Activated CD4-positive, alpha-beta T cell treated with anti-CD3 and anti-CD28 coated beads for 48 hours (primary cell): ENCODE results near the gene ATF6B.

ENCODE experiments used
- DNase-seq: peaks from one replicate; pipeline ENCODE4 v3.0.0-alpha.2; 2020

The ATF6B gene

GRCh38 chr6:32129297-32130088, 1.4 kb upstream of the ATF6B start:
- DNase-seq: no peak

GRCh38 chr6:32128751-32129296, 778 bp upstream of the ATF6B start:
- DNase-seq: no peak

GRCh38 chr6:32127409-32127716, 683 bp downstream of the ATF6B start:
- no peak for DNase-seq

GRCh38 chr6:32126880-32127279, 1.2 kb downstream of the ATF6B start:
- no peak for DNase-seq

- DNase-seq: no peak
These were observed 4.4 kb downstream of the ATF6B start for GRCh38 chr6:32123681-32124080.

GRCh38 chr6:32120573-32121059, 7.4 kb downstream of the ATF6B start:
- DNase-seq: no peak

- peak; percentile 80 for DNase-seq
These were observed 9.0 kb downstream of the ATF6B start for GRCh38 chr6:32118782-32119628.

- no peak for DNase-seq
These were observed 10.6 kb downstream of the ATF6B start for GRCh38 chr6:32117461-32117860.

GRCh38 chr6:32116674-32117073, 11.4 kb downstream of the ATF6B start:
- DNase-seq: no peak

- no peak for DNase-seq
These were observed 12.4 kb downstream of the ATF6B start for GRCh38 chr6:32115623-32116022.

- no peak for DNase-seq
These were observed 13.2 kb downstream of the ATF6B start for GRCh38 chr6:32114796-32115195.

- no peak for DNase-seq
These were observed 14.4 kb downstream of the ATF6B start for GRCh38 chr6:32113386-32114352.

- no peak for DNase-seq
These were observed 15.5 kb downstream of the ATF6B start for GRCh38 chr6:32112431-32112980.

GRCh38 chr6:32111424-32112066, 16.5 kb downstream of the ATF6B start:
- DNase-seq: no peak

GRCh38 chr6:32110632-32111031, 17.4 kb downstream of the ATF6B start:
- DNase-seq: no peak

- DNase-seq: no peak
These were observed 18.3 kb downstream of the ATF6B start for GRCh38 chr6:32109765-32110160.

- no peak for DNase-seq
These were observed 18.8 kb downstream of the ATF6B start, which contains the start of gene TNXB for GRCh38 chr6:32109114-32109764. Gene TNXB (minus strand): TSS chr6:32109338. CDS start chr6:32098198, 11,140 bp downstream.

GRCh38 chr6:32108727-32109113, 19.3 kb downstream of the ATF6B start:
- no peak for DNase-seq

- no peak for DNase-seq
These were observed 19.9 kb downstream of the ATF6B start for GRCh38 chr6:32108094-32108627.

- DNase-seq: no peak
These were observed 20.6 kb downstream of the ATF6B start for GRCh38 chr6:32107406-32107805.

- DNase-seq: no peak
These were observed 22.6 kb downstream of the ATF6B start for GRCh38 chr6:32105433-32105832.
